Neural crest cell (in vitro differentiated cells): Measurements from ENCODE around the gene RBMS3. TPM values are rescaled to one million over a fixed set of nuclear protein-coding genes. Genes with fewer than 3 reads are reported as not detected.

Experiments
- DNase-seq: peaks from one replicate; pipeline ENCODE4 v3.0.0; 2021; ENCODE audit warnings: low read depth, mixed read lengths, low spot score
- H3K27ac Mint-ChIP-seq: one replicate; pipeline ENCODE4 v1.8.0; 2021; ENCODE audit warnings: mild to moderate bottlenecking, mixed read lengths; ENCODE audit not compliant: unreplicated experiment
- H3K27me3 Mint-ChIP-seq: 2 replicates; pipeline ENCODE4 v1.8.0; 2021; ENCODE audit warnings: low read depth, mild to moderate bottlenecking, mixed read lengths
- H3K36me3 Mint-ChIP-seq: 2 replicates; pipeline ENCODE4 v1.8.0; 2021; ENCODE audit warnings: low read depth, mild to moderate bottlenecking, mixed read lengths
- H3K4me1 Mint-ChIP-seq: 2 replicates; pipeline ENCODE4 v1.8.0; 2021; ENCODE audit warnings: mixed read lengths
- H3K4me3 Mint-ChIP-seq: one replicate; pipeline ENCODE4 v1.8.0; 2021; ENCODE audit warnings: mild to moderate bottlenecking, mixed read lengths
- H3K9me3 Mint-ChIP-seq: 2 replicates; pipeline ENCODE4 v1.8.0; 2021; ENCODE audit warnings: mixed read lengths
- total RNA-seq: library from RNA; stranded (reverse); gene quantifications from 2 replicates; pipeline ENCODE4 v1.2.1, GENCODE V29; 2021
- TF ChIP-seq, protein P1 (sequence below): fragments of 200-600 bp; sonication (generic); conservative IDR thresholded peaks from 2 replicates; pipeline ENCODE4 v1.5.0; 2021; ENCODE audit warnings: antibody characterized with exemption, mild to moderate bottlenecking

The RBMS3 gene
- total RNA-seq, 1 donor from 2014 or later = 35.4 TPM

- Mint-ChIP-seq H3K27me3 (no peaks in the 10 kb centered on the region), H3K27ac (no peak overlapping the region), H3K9me3 (peaks cover 15% of the 10 kb centered on the region), H3K36me3 (peaks cover 16% of the 10 kb centered on the region), H3K4me3 (no peak overlapping the region), H3K4me1 (peaks cover 21% of the 10 kb centered on the region)
- no peak for DNase-seq
- TF ChIP-seq, protein P1, sequence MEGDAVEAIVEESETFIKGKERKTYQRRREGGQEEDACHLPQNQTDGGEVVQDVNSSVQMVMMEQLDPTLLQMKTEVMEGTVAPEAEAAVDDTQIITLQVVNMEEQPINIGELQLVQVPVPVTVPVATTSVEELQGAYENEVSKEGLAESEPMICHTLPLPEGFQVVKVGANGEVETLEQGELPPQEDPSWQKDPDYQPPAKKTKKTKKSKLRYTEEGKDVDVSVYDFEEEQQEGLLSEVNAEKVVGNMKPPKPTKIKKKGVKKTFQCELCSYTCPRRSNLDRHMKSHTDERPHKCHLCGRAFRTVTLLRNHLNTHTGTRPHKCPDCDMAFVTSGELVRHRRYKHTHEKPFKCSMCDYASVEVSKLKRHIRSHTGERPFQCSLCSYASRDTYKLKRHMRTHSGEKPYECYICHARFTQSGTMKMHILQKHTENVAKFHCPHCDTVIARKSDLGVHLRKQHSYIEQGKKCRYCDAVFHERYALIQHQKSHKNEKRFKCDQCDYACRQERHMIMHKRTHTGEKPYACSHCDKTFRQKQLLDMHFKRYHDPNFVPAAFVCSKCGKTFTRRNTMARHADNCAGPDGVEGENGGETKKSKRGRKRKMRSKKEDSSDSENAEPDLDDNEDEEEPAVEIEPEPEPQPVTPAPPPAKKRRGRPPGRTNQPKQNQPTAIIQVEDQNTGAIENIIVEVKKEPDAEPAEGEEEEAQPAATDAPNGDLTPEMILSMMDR = no peak
Measured at GRCh38 chr3:29958816-29959215, 677.9 kb downstream of the RBMS3 start.

DNA sequence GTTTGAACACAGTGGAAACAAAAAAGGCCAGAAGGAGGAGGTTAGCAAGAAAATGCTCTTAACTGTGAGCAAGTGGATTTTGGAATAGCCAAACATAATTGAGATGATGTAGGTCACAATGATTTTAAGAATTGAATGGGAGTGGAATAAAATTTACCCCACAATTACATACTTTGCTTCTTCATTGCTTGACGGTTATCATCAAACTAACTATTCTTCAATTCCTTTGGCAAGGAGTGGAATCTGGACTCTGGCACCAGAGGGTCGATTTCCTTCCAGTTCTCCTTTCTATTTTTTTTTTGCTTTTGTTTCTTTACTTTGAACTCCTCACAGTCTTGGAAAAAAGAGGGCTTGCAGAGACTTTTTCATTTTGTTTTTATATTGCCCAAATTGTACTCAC lies 691.0 kb downstream of the RBMS3 start:
- H3K27ac Mint-ChIP-seq = no peak overlapping the region
- TF ChIP-seq, protein P1 = no peak
- peaks cover 20% of the 10 kb centered on the region for H3K36me3 Mint-ChIP-seq
- H3K4me1 Mint-ChIP-seq = peaks cover 30% of the 10 kb centered on the region
- peaks cover 11% of the 10 kb centered on the region for H3K9me3 Mint-ChIP-seq
- H3K4me3 Mint-ChIP-seq = no peak overlapping the region
- DNase-seq = no peak
- peaks cover 4% of the 10 kb centered on the region for H3K27me3 Mint-ChIP-seq

- Mint-ChIP-seq H3K27me3 (peaks cover 4% of the 10 kb centered on the region), H3K9me3 (peaks cover 11% of the 10 kb centered on the region), H3K4me3 (no peak overlapping the region), H3K36me3 (peaks cover 20% of the 10 kb centered on the region), H3K27ac (no peak overlapping the region), H3K4me1 (peaks cover 30% of the 10 kb centered on the region)
- no peak for DNase-seq
- TF ChIP-seq, protein P1 = no peak
Measured at GRCh38 chr3:29972320-29972993, 691.6 kb downstream of the RBMS3 start.

- Mint-ChIP-seq H3K4me1 (peaks cover 20% of the 10 kb centered on the region), H3K4me3 (no peak overlapping the region), H3K27me3 (peaks cover 4% of the 10 kb centered on the region), H3K27ac (no peak overlapping the region), H3K36me3 (peaks cover 14% of the 10 kb centered on the region), H3K9me3 (peaks cover 11% of the 10 kb centered on the region)
- TF ChIP-seq, protein P1 = no peak
- no peak for DNase-seq
Measured at GRCh38 chr3:29973763-29974162, 692.9 kb downstream of the RBMS3 start.

GRCh38 chr3:29976871-29977270 lies 696.0 kb downstream of the RBMS3 start:
- H3K4me3 Mint-ChIP-seq = no peak overlapping the region
- H3K36me3 Mint-ChIP-seq = peaks cover 19% of the 10 kb centered on the region
- H3K27me3 Mint-ChIP-seq = no peaks in the 10 kb centered on the region
- peaks cover 13% of the 10 kb centered on the region for H3K9me3 Mint-ChIP-seq
- peaks cover 16% of the 10 kb centered on the region for H3K4me1 Mint-ChIP-seq
- TF ChIP-seq, protein P1 = no peak
- no peak for DNase-seq
- H3K27ac Mint-ChIP-seq = no peak overlapping the region
